ENCODE measurements around the gene TCF25.

DNA sequence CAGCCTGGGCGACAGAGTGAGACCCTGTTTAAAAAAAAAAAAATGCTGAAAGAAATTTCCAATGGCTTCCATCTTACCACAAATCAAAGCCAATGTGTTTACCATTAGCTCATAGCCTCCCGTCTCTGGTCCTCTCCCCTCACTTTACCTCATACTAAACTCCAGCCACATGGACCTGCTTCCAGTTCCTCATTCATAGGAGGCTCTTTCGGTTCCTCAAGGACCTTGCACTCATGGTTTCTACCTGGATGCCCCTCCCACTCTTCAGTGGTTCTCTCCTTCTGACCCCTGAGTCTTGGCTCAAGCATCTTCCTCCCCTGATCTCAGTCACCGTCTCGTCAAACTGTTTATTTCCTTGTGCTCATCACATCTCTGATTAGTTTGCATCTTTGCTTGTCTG lies 71.4 kb downstream of the TCF25 start:
- TF ChIP-seq ZNF416 (tag by site-specific recombination; IDR thresholded peaks at IDR 0.05) (no peak), ZNF280D (tag by site-specific recombination; IDR thresholded peaks at IDR 0.05) (no peak), ZNF146 (tag by site-specific recombination; IDR thresholded peaks at IDR 0.05) (no peak), ZNF768 (tag by site-specific recombination; IDR thresholded peaks at IDR 0.05) (no peak), SP7 (tag by site-specific recombination; IDR thresholded peaks at IDR 0.05) (no peak)
- TF ChIP-seq, protein P1, sequence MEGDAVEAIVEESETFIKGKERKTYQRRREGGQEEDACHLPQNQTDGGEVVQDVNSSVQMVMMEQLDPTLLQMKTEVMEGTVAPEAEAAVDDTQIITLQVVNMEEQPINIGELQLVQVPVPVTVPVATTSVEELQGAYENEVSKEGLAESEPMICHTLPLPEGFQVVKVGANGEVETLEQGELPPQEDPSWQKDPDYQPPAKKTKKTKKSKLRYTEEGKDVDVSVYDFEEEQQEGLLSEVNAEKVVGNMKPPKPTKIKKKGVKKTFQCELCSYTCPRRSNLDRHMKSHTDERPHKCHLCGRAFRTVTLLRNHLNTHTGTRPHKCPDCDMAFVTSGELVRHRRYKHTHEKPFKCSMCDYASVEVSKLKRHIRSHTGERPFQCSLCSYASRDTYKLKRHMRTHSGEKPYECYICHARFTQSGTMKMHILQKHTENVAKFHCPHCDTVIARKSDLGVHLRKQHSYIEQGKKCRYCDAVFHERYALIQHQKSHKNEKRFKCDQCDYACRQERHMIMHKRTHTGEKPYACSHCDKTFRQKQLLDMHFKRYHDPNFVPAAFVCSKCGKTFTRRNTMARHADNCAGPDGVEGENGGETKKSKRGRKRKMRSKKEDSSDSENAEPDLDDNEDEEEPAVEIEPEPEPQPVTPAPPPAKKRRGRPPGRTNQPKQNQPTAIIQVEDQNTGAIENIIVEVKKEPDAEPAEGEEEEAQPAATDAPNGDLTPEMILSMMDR (tag by site-specific recombination; IDR thresholded peaks at IDR 0.05) = no peak
- TF ChIP-seq, protein P2, sequence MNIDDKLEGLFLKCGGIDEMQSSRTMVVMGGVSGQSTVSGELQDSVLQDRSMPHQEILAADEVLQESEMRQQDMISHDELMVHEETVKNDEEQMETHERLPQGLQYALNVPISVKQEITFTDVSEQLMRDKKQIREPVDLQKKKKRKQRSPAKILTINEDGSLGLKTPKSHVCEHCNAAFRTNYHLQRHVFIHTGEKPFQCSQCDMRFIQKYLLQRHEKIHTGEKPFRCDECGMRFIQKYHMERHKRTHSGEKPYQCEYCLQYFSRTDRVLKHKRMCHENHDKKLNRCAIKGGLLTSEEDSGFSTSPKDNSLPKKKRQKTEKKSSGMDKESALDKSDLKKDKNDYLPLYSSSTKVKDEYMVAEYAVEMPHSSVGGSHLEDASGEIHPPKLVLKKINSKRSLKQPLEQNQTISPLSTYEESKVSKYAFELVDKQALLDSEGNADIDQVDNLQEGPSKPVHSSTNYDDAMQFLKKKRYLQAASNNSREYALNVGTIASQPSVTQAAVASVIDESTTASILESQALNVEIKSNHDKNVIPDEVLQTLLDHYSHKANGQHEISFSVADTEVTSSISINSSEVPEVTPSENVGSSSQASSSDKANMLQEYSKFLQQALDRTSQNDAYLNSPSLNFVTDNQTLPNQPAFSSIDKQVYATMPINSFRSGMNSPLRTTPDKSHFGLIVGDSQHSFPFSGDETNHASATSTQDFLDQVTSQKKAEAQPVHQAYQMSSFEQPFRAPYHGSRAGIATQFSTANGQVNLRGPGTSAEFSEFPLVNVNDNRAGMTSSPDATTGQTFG (tag by site-specific recombination; IDR thresholded peaks at IDR 0.05; ENCODE audit: borderline replicate concordance) = no peak
- TF ChIP-seq, protein P3, sequence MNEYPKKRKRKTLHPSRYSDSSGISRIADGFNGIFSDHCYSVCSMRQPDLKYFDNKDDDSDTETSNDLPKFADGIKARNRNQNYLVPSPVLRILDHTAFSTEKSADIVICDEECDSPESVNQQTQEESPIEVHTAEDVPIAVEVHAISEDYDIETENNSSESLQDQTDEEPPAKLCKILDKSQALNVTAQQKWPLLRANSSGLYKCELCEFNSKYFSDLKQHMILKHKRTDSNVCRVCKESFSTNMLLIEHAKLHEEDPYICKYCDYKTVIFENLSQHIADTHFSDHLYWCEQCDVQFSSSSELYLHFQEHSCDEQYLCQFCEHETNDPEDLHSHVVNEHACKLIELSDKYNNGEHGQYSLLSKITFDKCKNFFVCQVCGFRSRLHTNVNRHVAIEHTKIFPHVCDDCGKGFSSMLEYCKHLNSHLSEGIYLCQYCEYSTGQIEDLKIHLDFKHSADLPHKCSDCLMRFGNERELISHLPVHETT (tag by site-specific recombination; IDR thresholded peaks at IDR 0.05) = no peak

Measured in HEK293 (cell line).